Neural progenitor cell (in vitro differentiated cells): ENCODE measurements around the gene KLHL7.

Experiments used
- CTCF ChIP-seq: fragments of 200-600 bp; sonication (generic); IDR thresholded peaks from 2 replicates; pipeline ENCODE4 v1.5.1; 2017; ENCODE audit warnings: antibody characterized with exemption, mild to moderate bottlenecking
- EZH2 ChIP-seq: fragments of 200-600 bp; sonication (generic); IDR thresholded peaks from 2 replicates; pipeline ENCODE4 v1.6.1; 2017; ENCODE audit warnings: antibody characterized with exemption, mild to moderate bottlenecking, moderate library complexity

DNA sequence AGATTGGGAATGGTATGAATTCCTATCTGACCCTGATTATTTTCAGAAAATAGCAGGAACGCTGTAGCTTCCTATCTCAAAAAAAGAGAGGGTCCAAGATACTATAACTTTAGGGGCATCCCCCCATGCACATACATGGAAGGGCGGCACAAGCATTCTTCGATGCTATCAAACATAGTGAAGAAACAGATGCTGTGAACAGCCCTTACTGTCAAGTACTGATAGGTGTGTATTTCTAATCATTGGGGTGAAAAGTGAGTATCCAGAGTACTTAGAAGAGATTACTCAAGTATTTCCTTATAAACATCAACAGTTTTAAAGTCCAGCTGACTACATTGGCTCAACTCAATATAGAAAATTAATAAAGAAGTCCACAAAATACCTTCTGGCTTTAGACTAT is 59.3 kb downstream of the KLHL7 start:
- TF ChIP-seq CTCF, result no peak
- TF ChIP-seq EZH2, result no peak
